NOMO-1 treated with DMSO at 0.1 percent for 48 hours (cell line): ENCODE measurements around the gene OR6F1.
"Not testable (repeated sequence)": the region's sequence is repeated elsewhere in the genome, so short reads cannot be mapped to it uniquely, and the experiment has no call there.

Experiments used
- DNase-seq: peaks from one replicate; lab custom pipeline; 2025; ENCODE audit not compliant: unreplicated experiment; lab: John Stamatoyannopoulos, UW

The OR6F1 gene

DNA sequence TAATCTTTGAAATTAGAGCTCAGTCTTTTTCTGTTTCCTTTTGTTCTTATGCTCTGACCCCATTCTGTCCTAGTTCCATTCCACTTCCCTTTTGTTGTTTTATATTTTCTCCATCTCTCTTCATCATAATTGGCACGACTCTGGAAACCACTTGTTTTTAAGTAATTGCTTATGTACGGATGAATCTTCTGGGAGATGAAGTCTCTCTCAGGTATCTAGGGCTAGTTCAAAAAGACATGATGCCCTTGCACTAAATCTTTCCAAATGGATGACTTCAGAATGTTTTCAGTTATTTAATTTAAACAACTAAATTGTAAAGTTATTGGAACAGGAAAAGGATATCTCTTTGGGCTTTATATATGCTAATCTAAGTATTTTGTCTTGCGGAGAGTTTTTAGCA, at the start of gene OR6F1:
Gene OR6F1 (minus strand): TSS at position 101 of the 400 bp plus-strand sequence. CDS start 3,891 bp downstream, outside the sequence.
- no peak for DNase-seq

DNA sequence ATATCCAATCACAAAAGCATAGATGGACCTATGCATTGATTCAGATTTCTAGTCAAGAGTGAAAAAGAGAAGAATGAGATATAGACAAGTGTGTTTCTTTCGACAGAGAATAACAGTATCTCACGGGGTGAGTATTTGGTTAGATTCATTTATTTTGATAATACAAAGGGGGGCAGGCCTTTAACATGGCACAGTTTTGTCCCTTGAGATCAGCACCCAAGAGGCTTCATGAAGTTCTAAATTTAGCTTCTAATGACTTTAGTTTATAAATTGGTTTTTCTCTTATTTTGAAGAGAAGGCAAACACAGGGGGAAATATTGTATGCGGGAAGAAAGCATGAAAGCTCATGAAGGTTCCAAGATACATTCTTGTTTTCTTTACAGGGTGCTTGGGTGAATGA, 44.0 kb upstream of the OR6F1 start, which contains the start of gene OR1C1:
Gene OR1C1 (minus strand): TSS at position 101 of the 400 bp plus-strand sequence. CDS start 2,150 bp downstream, outside the sequence.
- no peak for DNase-seq

DNA sequence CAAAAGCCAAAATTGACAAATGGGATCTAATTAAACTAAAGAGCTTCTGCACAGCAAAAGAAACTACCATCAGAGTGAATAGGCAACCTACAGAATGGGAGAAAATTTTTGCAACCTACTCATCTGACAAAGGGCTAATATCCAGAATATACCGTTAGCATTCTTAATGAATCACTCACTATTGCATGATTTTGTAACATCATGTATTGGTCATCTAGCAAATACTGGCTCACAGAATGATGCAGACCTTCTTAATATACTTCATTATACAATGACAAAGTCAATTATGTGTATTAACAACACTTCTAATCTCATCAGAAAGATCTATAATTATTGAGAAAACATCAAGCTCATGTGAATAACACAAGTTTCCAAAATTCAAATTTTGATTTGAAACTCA, 37.9 kb upstream of the OR6F1 start:
- not testable (repeated sequence) for DNase-seq

DNA sequence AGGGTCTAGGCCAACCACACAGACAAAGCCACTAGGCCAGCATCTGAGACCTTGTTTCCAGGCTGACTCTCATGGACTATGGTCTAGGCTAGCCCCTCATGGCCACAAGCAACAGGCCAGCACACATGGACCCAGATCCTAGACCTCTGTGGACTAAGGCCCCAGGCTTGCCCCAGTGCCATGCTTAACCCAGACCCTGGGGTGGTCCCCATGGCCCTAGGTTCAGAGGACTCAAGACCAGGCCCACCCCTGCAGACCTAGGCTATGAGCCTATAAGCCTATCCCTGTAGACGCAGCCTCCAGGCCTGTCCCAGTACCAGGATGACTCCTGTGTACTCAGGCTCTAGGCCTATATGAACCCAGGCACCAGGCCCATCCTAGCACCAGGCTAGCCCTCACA, 33.4 kb upstream of the OR6F1 start:
- no peak for DNase-seq

DNA sequence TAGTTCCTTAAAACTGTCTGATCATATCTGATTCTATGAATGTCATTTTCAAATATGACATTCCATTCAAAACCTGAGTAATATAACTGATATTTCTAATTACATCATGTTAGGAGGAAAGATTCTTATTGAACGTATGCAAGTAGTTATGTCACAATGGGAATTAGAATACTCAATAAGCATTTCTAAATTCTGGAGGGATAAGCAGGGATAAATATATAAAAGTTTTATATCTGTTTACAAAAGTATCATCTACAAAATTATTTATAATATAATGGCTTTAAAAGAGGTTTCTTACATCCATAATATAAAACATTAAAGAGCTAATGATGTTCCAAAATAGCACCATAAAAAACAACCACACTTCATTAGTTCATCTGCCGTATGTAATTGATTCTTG, 31.6 kb upstream of the OR6F1 start, which contains the start of gene OR14A2:
Gene OR14A2 (minus strand): TSS at position 101 of the 400 bp plus-strand sequence.
- DNase-seq = no peak

DNA sequence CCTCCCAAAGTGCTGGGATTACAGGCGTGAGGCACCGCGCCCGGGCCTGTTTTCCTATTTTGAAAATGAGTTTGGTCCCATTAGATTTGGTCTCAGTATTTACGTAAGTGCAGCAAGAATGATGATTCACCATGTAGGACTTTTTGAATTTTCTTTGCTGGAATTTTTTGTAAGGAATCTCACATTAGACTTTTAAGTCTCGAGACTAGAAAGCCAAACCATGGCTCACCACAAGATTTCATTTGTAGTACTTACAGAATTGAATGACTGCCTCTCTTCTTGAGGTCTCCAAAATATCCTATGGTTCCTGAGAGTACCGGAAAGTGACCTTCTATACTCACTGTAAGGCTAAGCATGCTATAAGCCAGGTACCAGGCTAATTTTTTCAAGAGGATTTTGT, 31.2 kb upstream of the OR6F1 start:
- no peak for DNase-seq

DNA sequence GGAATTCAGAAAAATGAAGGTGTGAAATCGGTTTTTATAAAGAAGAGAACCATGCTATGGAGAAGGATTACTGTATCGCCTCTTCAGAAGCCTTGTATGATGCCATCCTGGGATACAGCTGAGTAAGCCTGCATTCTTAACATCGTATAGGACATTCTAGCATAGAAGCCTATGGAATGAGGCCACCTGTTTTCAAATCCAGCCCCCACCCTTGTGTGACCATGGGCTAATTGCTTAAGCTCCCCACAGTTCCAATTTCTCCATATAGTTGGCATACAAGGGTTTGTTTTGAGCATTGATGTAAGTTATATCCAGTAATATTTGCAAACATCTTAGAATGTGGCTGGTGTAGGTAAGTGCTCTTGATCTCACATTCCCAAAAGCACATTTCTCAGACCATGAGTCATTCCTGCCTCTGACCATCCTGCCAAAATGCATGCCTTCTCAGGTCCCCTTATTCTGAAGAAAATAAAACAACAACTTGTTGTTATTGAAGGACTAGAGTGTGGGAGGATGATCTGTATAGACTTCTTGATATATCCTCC, 30.0 kb upstream of the OR6F1 start:
- DNase-seq = no peak

DNA sequence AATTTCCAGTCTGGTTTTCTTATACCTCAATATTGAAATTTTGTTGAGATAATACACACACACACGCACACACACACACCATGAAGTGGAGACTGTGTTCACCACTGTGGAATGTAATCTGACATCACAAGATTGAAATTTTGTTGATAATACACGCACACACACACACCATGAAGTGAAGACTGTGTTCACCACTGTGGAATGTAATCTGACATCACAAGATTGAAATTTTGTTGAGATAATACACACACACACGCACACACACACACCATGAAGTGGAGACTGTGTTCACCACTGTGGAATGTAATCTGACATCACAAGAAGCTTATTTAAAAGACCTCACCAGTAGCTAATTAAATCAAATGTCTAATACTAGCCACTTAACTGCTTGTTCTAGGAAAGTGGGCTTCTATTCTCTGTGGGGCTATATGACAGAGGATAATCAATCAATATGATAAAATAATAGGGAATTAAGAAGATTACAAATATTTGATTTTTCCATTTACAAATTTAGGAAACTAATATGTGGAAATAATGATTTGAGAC, 25.8 kb upstream of the OR6F1 start:
- DNase-seq = not testable (repeated sequence)

DNA sequence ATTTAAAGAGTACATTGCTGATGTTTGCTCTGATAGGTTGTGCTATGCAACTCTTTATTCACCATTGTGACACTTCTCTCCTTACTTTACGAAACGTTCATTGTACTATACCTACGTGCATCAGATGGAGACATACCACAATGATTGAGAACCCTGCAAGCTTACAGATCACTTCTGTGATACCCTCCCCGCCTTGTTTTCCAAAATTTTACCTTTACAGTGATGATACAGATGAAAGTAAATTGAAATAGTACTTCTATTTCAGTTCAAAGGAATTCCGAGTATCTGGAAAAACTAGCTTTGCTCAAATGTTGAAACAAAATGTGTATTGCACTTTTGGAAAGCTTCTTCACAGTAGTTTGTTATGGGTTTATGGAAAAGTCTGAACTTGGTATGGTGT, 25.3 kb upstream of the OR6F1 start:
- no peak for DNase-seq

DNA sequence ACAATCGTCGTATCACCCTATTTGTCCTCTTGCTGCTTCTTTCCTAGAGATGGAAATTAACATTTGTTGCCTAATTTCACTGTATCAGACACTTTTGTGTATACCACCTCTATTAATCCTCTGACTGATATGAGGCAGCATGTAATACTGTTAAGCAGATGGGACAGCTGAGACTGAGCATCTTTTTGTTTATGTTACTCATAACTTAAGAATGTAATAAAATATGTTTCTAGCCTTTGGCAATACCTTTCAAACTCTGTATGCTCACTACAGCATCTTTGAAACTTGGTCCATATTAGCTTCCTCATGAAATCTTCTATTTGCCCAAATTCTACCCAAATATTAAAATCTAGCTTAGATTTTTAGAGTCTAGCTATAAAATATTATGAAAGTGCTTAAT, 24.3 kb upstream of the OR6F1 start:
- no peak for DNase-seq

DNA sequence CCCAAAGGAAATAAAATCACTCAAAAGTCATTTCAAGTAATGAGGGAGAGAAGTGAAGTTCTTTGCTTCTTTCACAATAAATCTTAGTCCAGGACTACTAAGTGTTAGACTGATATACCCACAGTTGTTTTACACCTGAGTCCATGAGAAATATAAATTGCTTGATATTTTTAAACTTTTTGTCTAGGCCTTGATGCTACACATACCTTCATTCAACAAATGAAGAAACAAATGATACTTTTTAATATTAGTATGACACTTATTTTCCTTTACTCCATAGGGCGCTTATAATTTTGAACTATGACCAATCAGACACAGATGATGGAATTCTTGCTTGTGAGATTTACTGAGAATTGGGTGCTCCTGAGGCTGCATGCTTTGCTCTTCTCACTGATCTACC, 21.9 kb upstream of the OR6F1 start, which contains the start of gene OR14K1:
Gene OR14K1 (plus strand): TSS at position 301 of the 400 bp plus-strand sequence. CDS start 0 bp downstream, at position 301.
- DNase-seq = no peak

DNA sequence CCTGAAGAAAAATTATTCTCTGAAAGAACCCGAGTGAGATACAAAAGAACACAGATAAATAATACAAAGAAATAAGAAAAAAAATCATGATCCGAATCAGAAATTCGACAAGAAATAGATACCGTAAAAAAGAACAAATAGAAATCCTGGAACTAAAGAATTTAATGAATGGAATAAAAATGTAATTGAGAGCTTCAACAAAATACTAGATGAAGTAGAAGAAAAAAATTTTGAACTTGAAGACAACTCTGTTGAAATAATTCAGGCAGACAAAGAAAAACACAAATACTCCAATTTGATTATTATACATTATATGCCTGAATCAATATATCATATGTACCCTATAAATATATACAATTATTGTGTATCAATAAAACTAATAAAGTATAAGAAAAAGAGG, 4.8 kb upstream of the OR6F1 start:
- no peak for DNase-seq

DNA sequence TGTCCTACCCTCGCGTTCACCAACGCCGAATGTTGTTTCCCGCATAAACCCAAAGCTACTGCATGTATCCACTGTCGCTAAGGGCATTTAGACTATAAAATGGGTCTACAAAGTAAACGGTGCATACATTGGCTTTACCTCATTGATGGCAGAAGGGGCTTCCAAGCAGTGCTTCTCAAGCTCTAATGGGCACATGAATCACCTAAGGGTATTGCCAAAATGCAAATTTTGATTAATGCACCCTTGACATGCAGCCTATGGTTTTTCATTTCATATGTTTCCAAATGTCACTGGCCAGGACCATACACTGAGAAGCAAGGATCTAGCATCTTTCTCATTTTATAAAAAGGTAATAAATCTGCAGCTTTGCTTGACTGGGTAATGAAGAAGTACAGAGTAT, 2.7 kb downstream of the OR6F1 start:
- no peak for DNase-seq

DNA sequence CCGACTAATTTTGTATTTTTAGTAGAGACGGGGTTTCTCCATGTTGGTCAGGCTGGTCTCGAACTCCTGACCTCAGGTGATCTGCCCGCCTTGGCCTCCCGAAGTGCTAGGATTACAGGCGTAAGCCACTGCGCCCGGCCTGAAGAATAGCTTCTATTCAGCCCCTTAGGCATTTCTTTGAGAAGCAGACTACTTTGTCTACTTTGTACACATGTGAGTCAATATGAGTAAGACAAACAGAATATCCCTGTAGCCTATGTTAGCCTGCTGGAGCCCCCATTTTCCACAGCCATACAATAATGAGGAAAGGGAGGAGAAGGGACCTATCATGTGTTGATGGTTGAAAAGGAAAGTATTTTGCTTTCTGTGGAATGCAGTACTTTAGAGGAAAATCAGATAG, 5.8 kb downstream of the OR6F1 start:
- DNase-seq = not testable (repeated sequence)

DNA sequence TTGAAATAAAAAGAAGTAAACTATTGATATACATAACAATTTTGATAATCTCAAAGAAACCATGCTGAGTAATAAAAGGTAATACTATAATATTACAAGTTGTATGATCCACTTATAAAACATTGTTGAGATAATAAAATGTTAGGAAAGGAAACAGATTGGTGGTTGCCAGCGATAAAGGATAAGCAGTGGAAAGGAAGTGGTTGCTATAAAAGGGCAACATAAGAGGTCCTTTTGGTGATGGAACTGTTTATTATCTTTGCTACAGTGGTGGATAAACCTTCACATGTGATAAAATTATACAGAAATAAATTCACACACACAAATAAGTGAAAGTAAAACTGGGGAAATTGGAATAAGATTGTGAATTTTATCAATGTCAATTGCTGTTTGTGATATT, 15.1 kb downstream of the OR6F1 start:
- DNase-seq = no peak

DNA sequence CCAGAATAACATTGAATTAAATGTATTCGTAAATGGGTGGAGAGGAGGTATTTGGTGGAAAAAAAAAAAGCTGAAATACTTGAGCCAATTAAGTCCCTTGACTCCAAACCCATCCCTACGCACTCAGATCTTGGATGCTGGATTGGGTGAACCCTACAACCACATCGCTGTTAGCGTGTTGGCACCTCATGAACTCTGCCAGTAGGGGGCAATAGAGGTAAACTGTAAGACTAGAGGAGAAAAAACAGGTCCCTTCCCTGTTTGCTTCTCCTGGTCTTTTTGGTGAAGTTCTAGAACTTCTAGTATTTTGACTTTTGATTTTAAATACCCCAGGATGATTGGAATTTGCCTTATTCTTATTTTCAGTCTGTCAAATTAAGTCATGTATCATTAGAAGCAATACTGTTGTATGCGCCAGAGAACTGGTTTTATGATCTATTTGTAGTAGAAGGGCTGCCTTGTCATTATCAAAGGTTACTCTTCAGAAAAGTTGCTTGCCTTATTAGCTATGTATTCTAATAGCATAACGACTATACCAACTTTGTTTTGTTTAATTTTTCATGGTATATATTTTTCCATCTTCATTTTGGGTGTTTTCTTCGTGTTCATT, 35.1 kb downstream of the OR6F1 start:
- DNase-seq = peak; percentile 51

DNA sequence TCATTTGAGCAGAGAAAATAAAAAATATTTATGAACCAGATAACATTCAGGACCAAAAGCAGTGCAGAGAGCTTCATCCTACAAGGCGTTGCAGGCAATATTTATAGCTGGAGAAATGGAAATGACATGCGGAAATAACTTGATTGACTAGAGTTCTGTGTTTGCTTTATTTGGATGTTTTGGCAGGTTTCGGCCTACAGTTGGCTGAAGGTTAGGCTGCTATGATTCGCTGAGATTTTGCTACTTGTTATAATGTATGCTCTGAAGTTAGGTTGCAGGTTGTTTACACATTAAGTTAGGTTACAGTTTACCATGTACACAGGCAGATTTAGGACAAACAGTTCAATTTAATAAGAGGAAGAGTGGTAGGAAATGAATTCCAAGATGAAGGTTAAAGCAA, 36.3 kb downstream of the OR6F1 start:
- DNase-seq = no peak

DNA sequence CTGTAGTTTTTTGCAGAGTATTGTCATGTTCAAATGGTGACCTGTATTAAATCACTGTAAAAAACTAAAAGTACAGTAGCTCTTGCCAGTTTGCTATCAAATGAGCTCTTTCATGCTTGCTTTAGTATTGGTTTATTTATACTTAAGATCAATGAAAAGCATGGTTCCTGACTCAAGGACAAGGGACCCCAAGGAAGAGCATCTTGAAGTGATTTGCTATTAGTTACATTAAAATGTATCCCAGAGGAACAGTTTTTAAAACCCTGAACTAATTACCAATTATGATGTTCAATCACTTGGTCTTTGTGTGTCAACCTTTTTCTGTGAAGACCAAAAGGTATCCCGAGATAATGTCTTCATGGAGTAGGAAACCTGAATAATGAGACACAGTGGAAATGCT, 36.8 kb downstream of the OR6F1 start, which contains the start of gene OR13G1:
Gene OR13G1 (minus strand): TSS at position 101 of the 400 bp plus-strand sequence. CDS start 6,698 bp downstream, outside the sequence.
- no peak for DNase-seq

DNA sequence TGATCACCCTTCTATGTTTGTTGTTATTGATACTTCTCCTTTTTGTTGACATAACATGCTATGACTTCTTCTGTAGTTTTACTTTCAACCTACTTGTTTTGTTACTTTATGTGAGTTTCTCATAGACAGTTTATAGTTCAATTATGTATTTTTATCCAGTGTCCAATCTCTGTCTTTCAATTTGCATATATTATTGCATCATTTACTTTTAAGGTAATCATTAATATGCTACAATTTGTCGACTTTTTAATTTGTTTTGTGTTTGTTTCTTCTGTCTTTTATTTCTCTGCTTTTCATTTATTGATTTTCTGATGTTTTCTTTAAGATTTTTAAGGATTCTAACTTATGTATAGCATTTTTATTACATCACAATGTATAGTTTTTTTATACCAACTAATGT, 47.2 kb downstream of the OR6F1 start:
- DNase-seq = no peak
